Esophagus muscularis mucosa (tissue), 4 donors: Measurements from ENCODE around the gene TNS1. TPM values are rescaled to one million over a fixed set of nuclear protein-coding genes. Genes with fewer than 3 reads are reported as not detected.

Experiments used
- DNase-seq: peaks from one replicate; pipeline ENCODE4 v3.0.0-alpha.2; 2017; ENCODE audit errors: extremely low spot score
- H3K27ac ChIP-seq, 4 donors: fragments of 200-600 bp; sonication (generic); replicated peaks in 1 of 4; 1 replicate in 3 of 4; 2 replicates in 1 of 4; pipeline ENCODE4 v1.5.1; 2016 to 2019; ENCODE audit warnings: mild to moderate bottlenecking in 1 of 4
- H3K27me3 ChIP-seq, 4 donors: fragments of 200-600 bp; sonication (generic); one replicate each; pipeline versions ENCODE4 v1.5.1 to v1.6.0; 2016 to 2019
- H3K36me3 ChIP-seq, 4 donors: fragments of 200-600 bp; sonication (generic); one replicate each; pipeline ENCODE4 v1.5.1; 2016 to 2019
- H3K4me1 ChIP-seq, 4 donors: fragments of 200-600 bp; sonication (generic); one replicate each; pipeline ENCODE4 v1.5.1; 2016 to 2019
- H3K4me3 ChIP-seq, 4 donors: fragments of 200-600 bp; sonication (generic); 1 replicate in 2 of 4; 2 replicates in 2 of 4; pipeline ENCODE4 v1.5.1; 2016 to 2019; ENCODE audit warnings: mild to moderate bottlenecking in 4 of 4, moderate library complexity in 1 of 4
- H3K9me3 ChIP-seq, 4 donors: fragments of 200-600 bp; sonication (generic); 1 replicate in 3 of 4; 2 replicates in 1 of 4; pipeline ENCODE4 v1.5.1; 2016 to 2019
- EP300 ChIP-seq: sonication (generic); formaldehyde crosslinking; IDR thresholded peaks from one replicate; pipeline ENCODE4 v1.6.1; 2017; ENCODE audit warnings: antibody characterized with exemption
- POLR2A ChIP-seq: fragments of 450-650 bp; IDR thresholded peaks from one replicate; pipeline ENCODE4 v1.6.1; 2017; ENCODE audit warnings: antibody characterized with exemption, moderate library complexity, mild to moderate bottlenecking, low read depth
- POLR2AphosphoS5 ChIP-seq, 2 donors: sonication (generic); formaldehyde crosslinking; IDR thresholded peaks; one replicate each; pipeline ENCODE4 v1.6.1; 2017; ENCODE audit warnings: antibody characterized with exemption in 2 of 2
- WGBS: methylation state at CpG from one replicate; pipeline ENCODE4 v1.1.5; 2018; 5-methylcytosine and 5-hydroxymethylcytosine counted together
- intact Hi-C: fragments of 100-400 bp; cut with DNase I; formaldehyde crosslinking; loops from one replicate; pipeline ENCODE4 v1.15.1; 2023
- total RNA-seq, 4 donors: library from RNA; depleted of rRNA; stranded (reverse); fragments of >200 nt; gene quantifications; one replicate each; pipeline versions ENCODE4 v1.1.0 to v1.2.1, GENCODE V29; 2016
- TF ChIP-seq, protein P1 (sequence below), 3 experiments: fragments of 200-600 bp in 2 of 3; fragments of 450-650 bp in 1 of 3; sonication (generic) in 2 of 3; IDR thresholded peaks; one replicate each; pipeline ENCODE4 v1.5.1; 2017 to 2019; ENCODE audit warnings: antibody characterized with exemption in 3 of 3, mild to moderate bottlenecking in 2 of 3, moderate library complexity in 1 of 3

TNS1 gene
- total RNA-seq, 4 donors from 2014 or later = 1,001 to 2,170 (median 1,411) TPM

GRCh38 chr2:218043701-218044109 is 40.9 kb upstream of the TNS1 start:
- peak; percentile 57 for DNase-seq
- Histone ChIP-seq H3K4me1 (no peaks in the 10 kb centered on the region), H3K36me3 (no peaks in the 10 kb centered on the region), H3K27ac (no peak overlapping the region), H3K4me3 (no peak overlapping the region), H3K9me3 (no peaks in the 10 kb centered on the region), H3K27me3 (no peaks in the 10 kb centered on the region)
- TF ChIP-seq POLR2A = no peak
- TF ChIP-seq POLR2AphosphoS5 (IDR thresholded peaks at IDR 0.05) = no peak
- no peak for TF ChIP-seq EP300
- TF ChIP-seq, protein P1, sequence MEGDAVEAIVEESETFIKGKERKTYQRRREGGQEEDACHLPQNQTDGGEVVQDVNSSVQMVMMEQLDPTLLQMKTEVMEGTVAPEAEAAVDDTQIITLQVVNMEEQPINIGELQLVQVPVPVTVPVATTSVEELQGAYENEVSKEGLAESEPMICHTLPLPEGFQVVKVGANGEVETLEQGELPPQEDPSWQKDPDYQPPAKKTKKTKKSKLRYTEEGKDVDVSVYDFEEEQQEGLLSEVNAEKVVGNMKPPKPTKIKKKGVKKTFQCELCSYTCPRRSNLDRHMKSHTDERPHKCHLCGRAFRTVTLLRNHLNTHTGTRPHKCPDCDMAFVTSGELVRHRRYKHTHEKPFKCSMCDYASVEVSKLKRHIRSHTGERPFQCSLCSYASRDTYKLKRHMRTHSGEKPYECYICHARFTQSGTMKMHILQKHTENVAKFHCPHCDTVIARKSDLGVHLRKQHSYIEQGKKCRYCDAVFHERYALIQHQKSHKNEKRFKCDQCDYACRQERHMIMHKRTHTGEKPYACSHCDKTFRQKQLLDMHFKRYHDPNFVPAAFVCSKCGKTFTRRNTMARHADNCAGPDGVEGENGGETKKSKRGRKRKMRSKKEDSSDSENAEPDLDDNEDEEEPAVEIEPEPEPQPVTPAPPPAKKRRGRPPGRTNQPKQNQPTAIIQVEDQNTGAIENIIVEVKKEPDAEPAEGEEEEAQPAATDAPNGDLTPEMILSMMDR (IDR thresholded peaks at IDR 0.05) = no peak
- intact Hi-C loops = no loop called here
- no CpG with 5 or more reads among the region's 5 CpGs for WGBS

GRCh38 chr2:218043100-218043499 is 40.3 kb upstream of the TNS1 start:
- intact Hi-C loops = no loop called here
- Histone ChIP-seq H3K36me3 (no peaks in the 10 kb centered on the region), H3K27me3 (no peaks in the 10 kb centered on the region), H3K27ac (no peak overlapping the region), H3K9me3 (no peaks in the 10 kb centered on the region), H3K4me3 (no peak overlapping the region), H3K4me1 (no peaks in the 10 kb centered on the region)
- TF ChIP-seq POLR2AphosphoS5 (IDR thresholded peaks at IDR 0.05) = no peak
- TF ChIP-seq EP300 = no peak
- TF ChIP-seq POLR2A = no peak
- TF ChIP-seq, protein P1 (IDR thresholded peaks at IDR 0.05) = no peak
- 100% methylated on average over 1 of the region's 1 CpG for WGBS
- DNase-seq = no peak

- Histone ChIP-seq H3K9me3 (no peaks in the 10 kb centered on the region), H3K27me3 (no peaks in the 10 kb centered on the region), H3K4me1 (no peaks in the 10 kb centered on the region), H3K4me3 (no peak overlapping the region), H3K36me3 (no peaks in the 10 kb centered on the region), H3K27ac (no peak overlapping the region)
- intact Hi-C loops = no loop called here
- TF ChIP-seq POLR2A (no peak), POLR2AphosphoS5 (IDR thresholded peaks at IDR 0.05) (no peak), EP300 (no peak)
- no peak for DNase-seq
- 87% methylated on average over 2 of the region's 2 CpGs for WGBS
Measured at GRCh38 chr2:218041302-218042168, 38.7 kb upstream of the TNS1 start.

- no peak for DNase-seq
- Histone ChIP-seq H3K27me3 (no peaks in the 10 kb centered on the region), H3K4me1 (no peaks in the 10 kb centered on the region), H3K9me3 (no peaks in the 10 kb centered on the region), H3K27ac (no peak overlapping the region), H3K4me3 (no peak overlapping the region), H3K36me3 (no peaks in the 10 kb centered on the region)
- intact Hi-C loops = no loop called here
- WGBS = 81% methylated on average over 2 of the region's 2 CpGs
- no peak for TF ChIP-seq EP300
- TF ChIP-seq, protein P1 (IDR thresholded peaks at IDR 0.05) = no peak
- TF ChIP-seq POLR2A = no peak
- TF ChIP-seq POLR2AphosphoS5 (IDR thresholded peaks at IDR 0.05) = no peak
Measured at GRCh38 chr2:218040883-218041282, 38.1 kb upstream of the TNS1 start.

GRCh38 chr2:218039171-218039570 is 36.4 kb upstream of the TNS1 start:
- H3K27me3 ChIP-seq = peaks cover 0 to 4% (median 0%) of the 10 kb centered on the region in 4 donors
- intact Hi-C loops = loop anchor here (5.0 kb wide), 1 partner anchor 152 kb away; no protein-coding TSS in a partner anchor
- WGBS = 81% methylated on average over 2 of the region's 2 CpGs
- H3K36me3 ChIP-seq = no peaks in the 10 kb centered on the region
- H3K27ac ChIP-seq = no peak overlapping the region
- H3K4me3 ChIP-seq = no peak overlapping the region
- TF ChIP-seq, protein P1 (IDR thresholded peaks at IDR 0.05) = no peak
- TF ChIP-seq EP300 (no peak), POLR2A (no peak), POLR2AphosphoS5 (IDR thresholded peaks at IDR 0.05) (no peak)
- peaks cover 4 to 13% (median 5%) of the 10 kb centered on the region in 4 donors for H3K4me1 ChIP-seq
- DNase-seq = no peak
- no peaks in the 10 kb centered on the region for H3K9me3 ChIP-seq
